Measurements from ENCODE around the gene ACAA2.
"Not testable (repeated sequence)": the region's sequence is repeated elsewhere in the genome, so short reads cannot be mapped to it uniquely, and the experiment has no call there.

Gene ACAA2

DNA sequence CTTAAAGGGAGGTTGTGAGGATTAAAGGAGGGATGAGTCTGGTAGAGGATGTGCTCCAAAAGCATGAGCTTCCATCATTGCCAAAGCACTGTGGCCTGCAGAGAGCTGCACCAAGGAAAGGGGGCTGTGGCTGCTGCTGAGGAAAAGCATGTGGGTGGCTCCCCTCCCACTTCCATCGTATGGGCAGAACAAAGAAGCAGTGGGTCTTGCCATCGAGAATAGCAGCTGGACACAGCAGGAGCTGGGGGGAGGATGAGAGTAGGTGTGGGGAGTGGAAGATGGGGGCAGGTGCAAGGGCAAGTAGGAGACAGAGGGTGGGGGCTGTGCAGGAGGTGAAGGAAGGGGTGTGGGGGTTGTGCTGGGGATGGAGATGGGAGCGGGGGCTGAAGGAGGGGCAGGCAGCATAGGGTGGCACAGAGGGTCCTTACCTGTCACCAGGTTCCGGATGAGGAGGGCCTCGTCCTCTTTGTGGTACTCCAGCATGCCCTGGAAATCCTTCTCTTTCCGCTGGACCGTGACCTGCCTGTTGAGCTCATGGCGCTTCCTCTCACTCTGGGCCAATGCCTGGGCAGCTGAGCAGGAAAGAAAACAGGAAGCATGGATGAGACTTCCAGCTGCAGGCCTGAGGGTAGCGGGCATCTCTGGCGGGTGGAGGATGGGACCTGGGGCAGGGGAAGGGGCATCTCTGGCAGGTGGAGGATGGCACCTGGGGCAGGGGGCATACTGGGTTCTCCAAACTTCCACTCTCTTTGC lies 33.6 kb upstream of the ACAA2 start:
- in situ Hi-C loops (cut with MboI; ENCODE audit: low sequenced_read_pairs), result no loop called here

DNA sequence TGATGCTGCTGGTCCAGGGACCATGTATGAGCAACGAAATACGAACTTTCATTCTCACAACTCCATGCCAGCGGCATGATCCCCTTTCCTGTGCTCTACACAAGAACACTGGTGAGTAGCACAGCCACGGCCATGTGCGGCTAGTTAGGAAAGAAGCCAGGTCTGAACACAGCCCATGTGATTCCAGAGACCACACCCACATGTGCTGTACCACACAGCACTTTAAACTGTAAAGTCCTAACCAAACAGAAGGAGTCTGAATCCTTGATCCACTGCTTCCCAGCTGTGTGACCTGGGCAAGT lies 33.0 kb upstream of the ACAA2 start:
- in situ Hi-C loops (cut with MboI; ENCODE audit: low sequenced_read_pairs), result no loop called here

DNA sequence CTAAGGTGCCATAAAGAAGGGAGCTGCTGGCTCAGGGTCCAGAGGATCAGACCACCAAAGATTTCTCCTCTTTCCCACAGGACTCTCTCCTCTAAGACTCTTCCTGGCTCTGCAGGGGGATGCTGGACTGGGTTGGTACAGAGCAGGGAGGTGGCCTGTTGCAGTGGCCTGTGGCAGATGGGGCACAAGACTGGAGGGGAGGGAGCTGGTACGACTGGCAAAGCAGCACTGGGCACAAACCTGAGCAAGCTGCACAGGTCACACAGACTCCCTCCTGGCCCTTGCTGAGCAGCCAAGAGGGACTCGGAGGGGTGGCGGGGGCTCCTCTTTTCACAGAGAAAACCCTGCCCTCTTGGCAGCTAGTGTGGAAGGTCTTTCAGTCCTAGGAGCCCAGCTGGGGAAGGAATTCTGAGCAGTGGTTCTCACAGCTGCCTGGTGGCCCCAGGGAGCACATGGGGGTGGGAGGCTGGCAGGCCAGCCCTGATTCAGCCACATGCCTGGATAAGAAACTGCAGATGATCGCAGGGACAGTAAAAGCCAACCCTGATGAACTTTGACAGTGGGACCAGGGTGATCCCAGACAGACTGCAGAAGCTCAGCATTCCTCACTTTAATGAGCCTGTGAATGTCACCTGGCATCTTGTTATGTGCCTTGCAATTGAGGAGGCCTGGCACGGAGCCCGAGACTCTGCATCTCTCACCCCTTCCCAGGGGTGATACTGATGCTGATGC lies 32.5 kb upstream of the ACAA2 start:
- in situ Hi-C loops (cut with MboI; ENCODE audit: low sequenced_read_pairs), result no loop called here

DNA sequence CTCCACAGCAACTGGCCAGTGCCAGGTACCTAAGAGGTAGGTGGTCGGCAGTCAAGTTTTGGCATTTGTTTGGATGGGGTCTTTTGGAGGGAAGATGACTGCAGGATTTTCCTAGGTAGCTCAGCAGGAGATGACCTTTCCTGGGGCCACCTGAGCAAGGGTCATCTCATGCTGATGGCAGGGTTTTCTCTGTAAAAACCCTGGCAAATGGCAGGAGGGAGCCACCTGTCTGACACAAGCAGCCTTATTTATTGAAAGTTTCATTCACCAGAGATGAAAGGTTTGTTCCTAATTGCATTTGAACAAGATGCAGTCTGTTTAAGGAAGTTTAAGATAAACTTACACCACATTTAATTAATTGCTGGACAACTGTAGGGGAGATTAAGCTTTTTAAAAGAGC lies 31.6 kb upstream of the ACAA2 start:
- in situ Hi-C loops (cut with MboI; ENCODE audit: low sequenced_read_pairs), result no loop called here

DNA sequence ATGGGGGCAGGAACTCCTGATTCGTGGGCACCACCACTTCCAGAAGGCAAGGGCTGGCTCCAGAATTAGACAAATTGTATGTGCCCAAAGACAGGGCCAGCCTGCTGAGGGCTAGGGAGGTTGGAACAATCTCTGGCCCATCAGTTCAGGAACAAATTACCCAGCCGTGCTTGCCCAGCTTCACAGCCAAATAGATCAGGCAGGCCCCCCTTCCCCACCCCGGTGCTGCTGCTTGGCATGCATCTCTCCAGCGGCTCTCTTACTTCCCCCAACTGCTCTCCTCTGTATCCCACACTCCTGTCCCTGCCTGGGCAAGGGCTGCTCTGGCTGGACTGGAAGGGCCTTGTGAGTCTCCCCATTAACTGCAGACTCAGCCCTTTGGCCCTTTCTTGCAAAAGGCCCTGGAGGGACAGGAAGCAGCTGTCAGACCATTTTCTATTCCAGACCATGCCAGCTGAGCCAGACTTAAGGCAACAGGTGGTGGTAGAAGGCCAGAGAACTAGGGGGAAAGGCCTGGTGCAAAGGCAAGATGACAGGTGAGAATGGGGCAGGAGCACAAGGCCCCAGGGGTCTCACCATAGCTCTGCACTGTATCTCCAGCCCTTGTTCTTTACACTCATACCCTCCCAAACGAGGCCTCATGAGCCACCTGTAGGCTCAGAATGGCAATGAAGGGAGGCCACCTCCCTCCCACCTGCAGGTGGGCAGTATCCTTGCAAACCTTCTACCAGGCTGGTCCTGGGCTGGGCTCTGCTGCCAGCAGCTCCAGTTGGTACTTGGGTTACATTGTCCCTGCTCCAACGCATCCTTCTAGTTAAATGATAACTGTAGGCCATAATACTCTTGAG lies 30.7 kb upstream of the ACAA2 start:
- in situ Hi-C loops (cut with MboI; ENCODE audit: low sequenced_read_pairs), result no loop called here

GRCh38 chr18:49843131-49843530 lies 29.8 kb upstream of the ACAA2 start:
- in situ Hi-C loops (cut with MboI; ENCODE audit: low sequenced_read_pairs), result no loop called here

DNA sequence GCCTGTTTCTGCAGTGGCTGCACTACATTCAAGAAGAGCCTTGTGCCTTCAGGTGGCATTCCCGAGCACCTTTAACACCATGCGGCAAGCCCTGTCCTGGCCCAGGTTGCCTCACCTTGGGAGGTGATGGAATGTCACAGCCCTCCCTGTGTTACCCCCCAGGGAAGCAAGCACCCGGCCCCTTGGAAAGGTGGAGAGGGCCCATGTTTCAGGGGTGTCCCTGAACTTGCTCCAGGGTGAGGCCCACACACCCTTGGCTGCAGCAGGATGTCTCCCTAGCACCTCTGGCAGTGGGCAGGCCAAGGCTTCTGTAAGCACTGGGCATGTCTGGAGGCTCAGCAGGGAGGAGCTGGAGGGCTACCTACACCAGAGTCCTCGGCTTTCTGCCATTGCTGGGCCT lies 29.3 kb upstream of the ACAA2 start:
- in situ Hi-C loops (cut with MboI; ENCODE audit: low sequenced_read_pairs), result no loop called here

GRCh38 chr18:49841236-49842217 lies 28.2 kb upstream of the ACAA2 start:
- in situ Hi-C loops (cut with MboI; ENCODE audit: low sequenced_read_pairs), result no loop called here

- in situ Hi-C loops (cut with MboI; ENCODE audit: low sequenced_read_pairs), result no loop called here
Observed at GRCh38 chr18:49839012-49839411, 25.7 kb upstream of the ACAA2 start.

GRCh38 chr18:49838381-49838780 lies 25.0 kb upstream of the ACAA2 start:
- in situ Hi-C loops (cut with MboI; ENCODE audit: low sequenced_read_pairs), result no loop called here

- in situ Hi-C loops (cut with MboI; ENCODE audit: low sequenced_read_pairs), result no loop called here
Observed at GRCh38 chr18:49837889-49838288, 24.6 kb upstream of the ACAA2 start.

GRCh38 chr18:49837316-49837835 lies 24.0 kb upstream of the ACAA2 start:
- in situ Hi-C loops (cut with MboI; ENCODE audit: low sequenced_read_pairs), result not testable (repeated sequence)

GRCh38 chr18:49835405-49835804 lies 22.1 kb upstream of the ACAA2 start:
- in situ Hi-C loops (cut with MboI; ENCODE audit: low sequenced_read_pairs), result no loop called here

DNA sequence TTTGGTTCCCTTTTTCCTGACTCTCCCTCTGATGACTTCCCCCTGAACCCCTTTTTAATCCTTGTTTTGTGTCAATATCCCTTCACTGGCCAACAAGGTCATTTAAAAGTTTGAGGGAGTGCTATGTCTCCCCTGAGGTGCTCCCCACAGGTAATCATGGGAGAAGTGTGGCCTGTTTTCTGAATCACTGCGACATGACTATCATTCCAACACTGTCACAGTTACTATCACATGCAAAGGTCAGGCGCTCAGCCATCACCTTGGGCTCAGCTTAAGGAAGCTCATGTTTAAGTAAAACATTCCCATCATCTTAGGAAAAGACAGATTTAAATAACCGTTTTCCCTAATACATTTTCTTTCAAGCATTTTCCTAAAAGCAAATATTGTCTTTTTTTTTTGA lies 20.9 kb upstream of the ACAA2 start:
- in situ Hi-C loops (cut with MboI; ENCODE audit: low sequenced_read_pairs), result no loop called here

- in situ Hi-C loops (cut with MboI; ENCODE audit: low sequenced_read_pairs), result no loop called here
Observed at GRCh38 chr18:49833814-49834213, 20.5 kb upstream of the ACAA2 start.

DNA sequence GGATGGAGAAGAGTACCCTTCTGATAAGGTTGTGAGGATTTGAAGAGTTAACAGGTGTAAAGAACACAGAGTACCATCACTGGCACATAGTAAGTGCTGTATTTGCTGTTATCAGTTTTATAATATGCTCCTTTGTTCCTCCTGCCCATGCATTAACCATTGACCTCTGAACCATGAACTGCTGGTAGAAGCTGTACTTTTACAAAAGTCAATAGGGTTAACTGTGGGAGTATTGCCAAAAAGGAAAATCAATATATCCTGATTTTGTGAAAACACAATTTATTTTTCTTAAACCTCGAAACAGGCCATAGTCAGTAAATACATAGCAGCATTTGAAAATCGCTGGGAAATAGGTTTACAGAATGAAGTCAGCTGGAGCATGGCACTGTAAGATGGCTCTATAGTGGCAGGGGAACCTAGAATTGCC lies 18.9 kb upstream of the ACAA2 start:
- in situ Hi-C loops (cut with MboI; ENCODE audit: low sequenced_read_pairs), result no loop called here

GRCh38 chr18:49827996-49828395 lies 14.7 kb upstream of the ACAA2 start:
- in situ Hi-C loops (cut with MboI; ENCODE audit: low sequenced_read_pairs), result no loop called here

GRCh38 chr18:49819823-49820671 lies 6.7 kb upstream of the ACAA2 start:
- in situ Hi-C loops (cut with MboI; ENCODE audit: low sequenced_read_pairs), result no loop called here

- in situ Hi-C loops (cut with MboI; ENCODE audit: low sequenced_read_pairs), result no loop called here
Observed at GRCh38 chr18:49819071-49819662, 5.8 kb upstream of the ACAA2 start.
